Natural killer cell (primary cell): Measurements from ENCODE around the gene GRK6. TPM values are rescaled to one million over a fixed set of nuclear protein-coding genes. Genes with fewer than 3 reads are reported as not detected.
A peak's percentile ranks its signal among the peaks of the same experiment; 100 is the strongest.

Experiments used
- ATAC-seq, 3 donors: fragments of 150-1000 bp in 2 of 3; fragments of 200-7000 bp in 1 of 3; cut with Tn5 transposase; 1 replicate in 1 of 3; 2 replicates in 2 of 3; pipeline ENCODE4 v1.10.0; 2021; ENCODE audit warnings: mild to moderate bottlenecking in 2 of 3, moderate library complexity in 2 of 3
- DNase-seq, 2 donors: peaks; one replicate each; pipeline versions ENCODE4 v3.0.0 to v3.0.0-alpha.2; 2013 to 2021; ENCODE audit warnings: mixed read lengths in 1 of 2
- H3K27ac ChIP-seq: one replicate; pipeline ENCODE4 v1.5.1; 2013; ENCODE audit warnings: mild to moderate bottlenecking, low read length
- H3K27me3 ChIP-seq: one replicate; pipeline ENCODE4 v1.6.1; 2013; ENCODE audit warnings: low read length; ENCODE audit not compliant: control insufficient read depth, insufficient read depth
- H3K36me3 ChIP-seq: one replicate; pipeline ENCODE4 v1.6.1; 2013; ENCODE audit warnings: low read length; ENCODE audit not compliant: control insufficient read depth, insufficient read depth
- H3K4me1 ChIP-seq: one replicate; pipeline ENCODE4 v1.6.1; 2013; ENCODE audit warnings: low read length; ENCODE audit not compliant: control insufficient read depth, insufficient read depth
- H3K4me3 ChIP-seq: one replicate; pipeline ENCODE4 v1.5.1; 2013; ENCODE audit warnings: low read length
- H3K9me3 ChIP-seq: one replicate; pipeline ENCODE4 v1.6.1; 2013; ENCODE audit warnings: low read length; ENCODE audit not compliant: control insufficient read depth, insufficient read depth
- H3K27ac Mint-ChIP-seq, 2 donors: one replicate each; pipeline ENCODE4 v1.8.0; 2022; ENCODE audit warnings: mild to moderate bottlenecking in 2 of 2, mixed read lengths in 2 of 2, moderate library complexity in 1 of 2
- H3K27me3 Mint-ChIP-seq, 2 donors: one replicate each; pipeline ENCODE4 v1.8.0; 2022; ENCODE audit warnings: low read depth in 2 of 2, mixed read lengths in 2 of 2
- H3K36me3 Mint-ChIP-seq: one replicate; pipeline ENCODE4 v1.8.0; 2022; ENCODE audit warnings: mixed read lengths
- H3K4me1 Mint-ChIP-seq, 2 donors: one replicate each; pipeline ENCODE4 v1.8.0; 2022; ENCODE audit warnings: mixed read lengths in 2 of 2
- H3K4me3 Mint-ChIP-seq: one replicate; pipeline ENCODE4 v1.8.0; 2022; ENCODE audit warnings: mild to moderate bottlenecking, moderate library complexity, mixed read lengths
- H3K9me3 Mint-ChIP-seq, 2 donors: one replicate each; pipeline ENCODE4 v1.8.0; 2022; ENCODE audit warnings: mixed read lengths in 2 of 2
- CTCF ChIP-seq: fragments of 200-600 bp; IDR thresholded peaks from one replicate; pipeline ENCODE4 v1.8.0; 2022; ENCODE audit warnings: antibody characterized with exemption
- WGBS: methylation state at CpG from one replicate; pipeline ENCODE4 v1.1.7; 2013; ENCODE audit warnings: missing lambda C conversion rate; ENCODE audit not compliant: insufficient coverage; 5-methylcytosine and 5-hydroxymethylcytosine counted together
- intact Hi-C: fragments of 100-400 bp; cut with micrococcal nuclease; formaldehyde crosslinking; loops from one replicate; pipeline ENCODE4 v1.14.2; 2022
- total RNA-seq, 4 donors: library from RNA; stranded (reverse); fragments of 120-200 nt in 1 of 4; gene quantifications; one replicate each; pipeline versions ENCODE4 v1.2.3 to v1.2.4, GENCODE V29; 2013 to 2022

The GRK6 gene
- total RNA-seq, 3 donors from 2014 or later (not counting 1 experiment from before 2014, with no cell fraction given): 173 to 221 (median 190) TPM

GRCh38 chr5:177437623-177438022, 11.1 kb downstream of the GRK6 start:
- Mint-ChIP-seq H3K4me3 (no peak overlapping the region), H3K9me3 (no peaks in the 10 kb centered on the region), H3K4me1 (peaks cover 10 to 50% of the 10 kb centered on the region in 2 donors), H3K27ac (peak overlapping the region; percentile 38 to 48), H3K27me3 (no peaks in the 10 kb centered on the region), H3K36me3 (no peaks in the 10 kb centered on the region)
- WGBS: 96% methylated on average over 4 of the region's 4 CpGs
- H3K36me3 ChIP-seq: peaks cover 92% of the 10 kb centered on the region
- DNase-seq: peak in 1 of 2 donors; percentile 11
- H3K4me1 ChIP-seq: peaks cover 56% of the 10 kb centered on the region
- TF ChIP-seq CTCF: no peak
- H3K9me3 ChIP-seq: no peaks in the 10 kb centered on the region
- H3K4me3 ChIP-seq: no peak overlapping the region
- no peaks in the 10 kb centered on the region for H3K27me3 ChIP-seq
- no peak for ATAC-seq
- intact Hi-C loops: loop anchor here (1.0 kb wide), 1 partner anchor 11 kb away; no protein-coding TSS in a partner anchor
- H3K27ac ChIP-seq: no peak overlapping the region

- no peak overlapping the region for H3K27ac ChIP-seq
- H3K4me3 Mint-ChIP-seq: no peak overlapping the region
These were observed 12.0 kb downstream of the GRK6 start for GRCh38 chr5:177438468-177438867.

GRCh38 chr5:177439518-177440053, 13.1 kb downstream of the GRK6 start:
- Mint-ChIP-seq H3K4me1 (peaks cover 10 to 46% of the 10 kb centered on the region in 2 donors), H3K27me3 (no peaks in the 10 kb centered on the region), H3K4me3 (no peak overlapping the region), H3K36me3 (no peaks in the 10 kb centered on the region), H3K27ac (peak overlapping the region; percentile 47 to 72), H3K9me3 (no peaks in the 10 kb centered on the region)
- Histone ChIP-seq H3K27me3 (no peaks in the 10 kb centered on the region), H3K9me3 (no peaks in the 10 kb centered on the region), H3K27ac (no peak overlapping the region), H3K36me3 (peaks cover 82% of the 10 kb centered on the region), H3K4me3 (no peak overlapping the region), H3K4me1 (peaks cover 44% of the 10 kb centered on the region)
- DNase-seq: peak in 1 of 2 donors; percentile 7
- WGBS: 97% methylated on average over 4 of the region's 4 CpGs
- TF ChIP-seq CTCF: no peak
- intact Hi-C loops: no loop called here
- no peak for ATAC-seq

More at GRCh38 chr5:177438468-177438867, 12.0 kb downstream of the GRK6 start:
- no peaks in the 10 kb centered on the region for H3K27me3 ChIP-seq
- 92% methylated on average over 10 of the region's 10 CpGs for WGBS
- H3K27me3 Mint-ChIP-seq: no peaks in the 10 kb centered on the region
- H3K9me3 Mint-ChIP-seq: no peaks in the 10 kb centered on the region
- ATAC-seq (no peak), DNase-seq (no peak)
- peaks cover 48% of the 10 kb centered on the region for H3K4me1 ChIP-seq
- H3K36me3 Mint-ChIP-seq: no peaks in the 10 kb centered on the region
- peaks cover 89% of the 10 kb centered on the region for H3K36me3 ChIP-seq
- H3K4me3 ChIP-seq: no peak overlapping the region
- peaks cover 7 to 45% of the 10 kb centered on the region in 2 donors for H3K4me1 Mint-ChIP-seq
- peak overlapping the region; percentile 38 to 48 for H3K27ac Mint-ChIP-seq
- no peak for TF ChIP-seq CTCF
- H3K9me3 ChIP-seq: no peaks in the 10 kb centered on the region
- intact Hi-C loops: no loop called here
